PFSK-1 (cell line): ENCODE measurements around the gene SYMPK.
A peak's percentile ranks its signal among the peaks of the same experiment; 100 is the strongest.

Experiments
- FOXP2 ChIP-seq: optimal IDR thresholded peaks from 2 replicates; pipeline ENCODE3; 2011; ENCODE audit warnings: borderline replicate concordance, control low read depth, inconsistent platforms; ENCODE audit not compliant: insufficient read depth; ENCODE audit errors: extremely low read length, extremely low read depth
- POLR2AphosphoS5 ChIP-seq: IDR thresholded peaks from 2 replicates; pipeline ENCODE4 v1.6.1; 2012; ENCODE audit warnings: low read depth, mild to moderate bottlenecking, control low read depth, low read length, moderate library complexity
- SIN3A ChIP-seq: IDR thresholded peaks from 2 replicates; pipeline ENCODE4 v1.6.1; 2012; ENCODE audit warnings: mild to moderate bottlenecking, low read length, moderate library complexity, borderline replicate concordance; ENCODE audit not compliant: insufficient read depth
- TAF1 ChIP-seq: IDR thresholded peaks from 2 replicates; pipeline ENCODE4 v1.6.1; 2012; ENCODE audit warnings: low read length, control low read depth, borderline replicate concordance; ENCODE audit not compliant: insufficient read depth
- TF ChIP-seq, protein P1 (sequence below), 2 experiments: IDR thresholded peaks; 2 replicates each; pipeline versions ENCODE4 v1.6.1 to v1.8.0; 2011 to 2012; ENCODE audit warnings: low read depth in 2 of 2, low read length in 2 of 2, control low read depth in 1 of 2, inconsistent platforms in 1 of 2, mild to moderate bottlenecking in 1 of 2, moderate library complexity in 1 of 2; ENCODE audit not compliant: insufficient read depth in 1 of 2

The SYMPK gene

DNA sequence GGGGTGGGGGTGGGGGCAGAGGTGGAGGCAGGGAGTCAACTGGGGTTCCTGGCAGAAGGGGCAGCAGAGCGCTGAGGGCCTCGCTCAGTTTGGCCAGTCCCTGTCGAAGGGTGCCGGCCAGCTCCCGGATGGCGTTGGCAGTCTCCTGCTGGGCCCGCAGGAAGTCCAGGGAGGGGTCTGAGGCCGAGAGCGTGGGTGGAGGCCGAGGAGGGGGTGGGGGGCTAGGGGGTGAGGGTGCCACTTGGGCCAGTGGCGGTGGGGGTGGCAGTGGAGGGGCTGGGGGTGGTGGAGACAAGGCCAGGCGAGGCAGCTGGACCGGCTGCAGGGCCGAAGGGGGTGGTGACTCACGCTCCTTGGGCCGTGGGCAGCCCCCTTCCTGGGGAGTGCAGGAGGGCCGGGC lies 27.9 kb upstream of the SYMPK start:
- TF ChIP-seq TAF1 (no peak), POLR2AphosphoS5 (no peak), SIN3A (no peak), FOXP2 (no peak)
- TF ChIP-seq, protein P1, sequence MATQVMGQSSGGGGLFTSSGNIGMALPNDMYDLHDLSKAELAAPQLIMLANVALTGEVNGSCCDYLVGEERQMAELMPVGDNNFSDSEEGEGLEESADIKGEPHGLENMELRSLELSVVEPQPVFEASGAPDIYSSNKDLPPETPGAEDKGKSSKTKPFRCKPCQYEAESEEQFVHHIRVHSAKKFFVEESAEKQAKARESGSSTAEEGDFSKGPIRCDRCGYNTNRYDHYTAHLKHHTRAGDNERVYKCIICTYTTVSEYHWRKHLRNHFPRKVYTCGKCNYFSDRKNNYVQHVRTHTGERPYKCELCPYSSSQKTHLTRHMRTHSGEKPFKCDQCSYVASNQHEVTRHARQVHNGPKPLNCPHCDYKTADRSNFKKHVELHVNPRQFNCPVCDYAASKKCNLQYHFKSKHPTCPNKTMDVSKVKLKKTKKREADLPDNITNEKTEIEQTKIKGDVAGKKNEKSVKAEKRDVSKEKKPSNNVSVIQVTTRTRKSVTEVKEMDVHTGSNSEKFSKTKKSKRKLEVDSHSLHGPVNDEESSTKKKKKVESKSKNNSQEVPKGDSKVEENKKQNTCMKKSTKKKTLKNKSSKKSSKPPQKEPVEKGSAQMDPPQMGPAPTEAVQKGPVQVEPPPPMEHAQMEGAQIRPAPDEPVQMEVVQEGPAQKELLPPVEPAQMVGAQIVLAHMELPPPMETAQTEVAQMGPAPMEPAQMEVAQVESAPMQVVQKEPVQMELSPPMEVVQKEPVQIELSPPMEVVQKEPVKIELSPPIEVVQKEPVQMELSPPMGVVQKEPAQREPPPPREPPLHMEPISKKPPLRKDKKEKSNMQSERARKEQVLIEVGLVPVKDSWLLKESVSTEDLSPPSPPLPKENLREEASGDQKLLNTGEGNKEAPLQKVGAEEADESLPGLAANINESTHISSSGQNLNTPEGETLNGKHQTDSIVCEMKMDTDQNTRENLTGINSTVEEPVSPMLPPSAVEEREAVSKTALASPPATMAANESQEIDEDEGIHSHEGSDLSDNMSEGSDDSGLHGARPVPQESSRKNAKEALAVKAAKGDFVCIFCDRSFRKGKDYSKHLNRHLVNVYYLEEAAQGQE (IDR thresholded peaks at IDR 0.05; ENCODE audit: insufficient read depth in 1 of 2, low read depth in 2 of 2, low read length in 2 of 2) = no peak

DNA sequence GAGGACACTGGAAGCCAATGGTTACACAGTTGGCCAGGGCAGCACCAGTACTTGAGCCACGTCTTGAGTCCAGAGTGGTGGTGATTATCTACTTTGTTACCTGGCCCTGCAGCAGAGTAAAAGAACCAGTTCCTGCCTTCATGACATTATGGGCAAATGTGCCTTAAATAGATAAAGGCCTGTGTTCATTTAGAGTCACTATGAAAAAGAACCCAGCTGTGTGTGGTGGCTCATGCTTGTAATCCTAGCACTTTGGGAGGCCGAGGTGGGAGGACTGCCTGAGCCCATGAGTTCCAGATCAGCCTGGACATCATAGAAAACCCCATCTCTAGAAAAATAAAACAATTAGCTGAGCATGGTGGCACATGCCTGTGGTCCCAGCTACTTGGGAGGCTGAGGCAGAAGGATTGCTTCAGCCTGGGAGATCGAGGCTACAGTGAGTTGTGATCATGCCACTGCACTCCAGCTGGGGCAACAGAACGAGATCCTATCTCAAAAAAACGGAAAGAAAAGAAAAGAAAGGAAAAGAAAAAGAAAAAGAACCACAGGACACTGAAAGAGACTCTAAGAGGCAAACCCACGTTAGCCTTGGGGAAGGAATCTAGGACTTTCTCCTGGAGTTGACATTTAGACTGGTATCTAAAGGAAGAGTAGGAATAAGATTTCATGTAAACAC lies 26.4 kb upstream of the SYMPK start:
- TF ChIP-seq SIN3A = no peak
- no peak for TF ChIP-seq POLR2AphosphoS5
- no peak for TF ChIP-seq TAF1
- no peak for TF ChIP-seq FOXP2
- TF ChIP-seq, protein P1 (IDR thresholded peaks at IDR 0.05; ENCODE audit: insufficient read depth in 1 of 2, low read depth in 2 of 2, low read length in 2 of 2) = no peak

DNA sequence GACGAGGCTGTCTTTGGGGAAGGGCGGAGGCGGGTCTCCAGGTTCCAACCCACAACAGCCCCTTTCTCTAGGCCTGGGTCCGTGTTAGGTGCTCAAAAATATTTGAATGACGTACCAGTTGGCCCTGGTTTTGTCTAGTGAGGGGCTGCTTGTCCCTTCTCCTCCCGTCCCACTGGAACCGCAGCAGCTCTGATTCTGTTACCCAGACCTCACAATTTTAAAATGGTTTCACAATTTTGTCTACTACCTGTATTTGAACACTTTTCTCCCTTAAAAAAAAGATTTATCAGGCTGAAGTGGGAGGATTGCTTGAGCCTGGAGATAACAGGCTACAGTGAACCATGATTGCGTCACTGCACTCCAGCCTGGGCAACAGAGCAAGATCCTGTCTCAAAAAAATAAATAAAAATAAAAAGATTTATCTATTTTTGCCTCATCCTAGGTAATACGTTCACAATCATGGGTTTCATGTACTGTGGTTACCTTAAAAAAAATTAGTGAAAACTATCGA lies 24.3 kb upstream of the SYMPK start:
- TF ChIP-seq, protein P1 (IDR thresholded peaks at IDR 0.05; ENCODE audit: insufficient read depth in 1 of 2, low read depth in 2 of 2, low read length in 2 of 2) = no peak
- TF ChIP-seq FOXP2 (no peak), TAF1 (no peak), SIN3A (no peak), POLR2AphosphoS5 (no peak)

DNA sequence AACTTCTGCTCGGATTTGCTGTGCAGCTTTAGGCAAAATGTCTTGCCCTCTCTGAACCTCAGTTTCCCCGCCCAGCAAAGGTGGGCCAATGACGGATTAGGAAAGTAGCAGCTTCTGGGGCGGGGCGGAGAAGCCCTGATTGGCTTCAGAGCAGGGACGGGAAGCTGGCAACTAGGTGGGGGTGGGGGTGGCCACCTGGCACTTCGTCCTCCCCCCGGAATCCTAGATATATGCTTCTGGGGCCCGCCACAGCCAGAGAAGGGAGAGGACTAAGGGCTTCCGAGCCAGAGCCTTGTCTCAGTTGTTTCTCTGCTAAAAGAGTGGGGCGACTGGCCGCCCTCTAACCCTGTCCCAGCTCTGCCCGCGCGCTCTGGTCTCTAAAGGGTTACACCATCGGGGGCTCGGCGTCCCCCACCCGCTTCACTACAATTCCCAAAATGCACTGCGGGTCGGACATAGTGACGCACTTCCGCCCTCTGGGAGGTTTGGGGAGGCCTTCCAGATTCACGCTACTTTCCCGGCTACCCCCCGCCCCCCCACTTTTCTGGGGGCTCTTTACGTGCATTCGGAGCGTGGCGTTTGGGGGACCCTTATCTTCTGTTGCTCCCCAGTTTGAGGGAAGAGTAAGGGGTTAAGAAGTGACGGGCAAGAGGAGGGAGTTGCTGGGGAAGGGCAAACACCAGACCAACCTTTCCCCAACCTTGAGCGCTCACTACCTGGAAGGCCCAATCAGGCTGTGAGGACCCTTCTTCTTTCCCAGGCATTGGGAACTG lies 23.7 kb upstream of the SYMPK start:
- TF ChIP-seq, protein P1 (IDR thresholded peaks at IDR 0.05; ENCODE audit: insufficient read depth in 1 of 2, low read depth in 2 of 2, low read length in 2 of 2) = no peak
- TF ChIP-seq POLR2AphosphoS5 = peak; percentile 75
- TF ChIP-seq FOXP2 = peak; percentile 12
- TF ChIP-seq TAF1 = no peak
- TF ChIP-seq SIN3A = no peak; the same call in 1 of the 2 replicates
